GM23338 (cell line): Measurements from ENCODE around the gene SMOC2. TPM values are rescaled to one million over a fixed set of nuclear protein-coding genes. Genes with fewer than 3 reads are reported as not detected.

Source experiments
- ATAC-seq: fragments of 200-7000 bp; cut with Tn5 transposase; 3 replicates; pipeline ENCODE4 v1.9.1; 2020
- DNase-seq: peaks from one replicate; pipeline ENCODE4 v3.0.0-alpha.2; 2015; ENCODE audit warnings: low spot score
- H2AFZ ChIP-seq: fragments of 200-600 bp; sonication (generic); 2 replicates; pipeline ENCODE4 v1.8.0; 2016; ENCODE audit warnings: antibody characterized with exemption, mild to moderate bottlenecking, moderate library complexity
- H3F3A ChIP-seq: fragments of 200-600 bp; sonication (generic); replicated peaks from 2 replicates; pipeline ENCODE4 v1.8.0; 2017; ENCODE audit warnings: antibody characterized with exemption, mixed run types, low read depth
- H3K27ac ChIP-seq: fragments of 200-600 bp; sonication (generic); 2 replicates; pipeline ENCODE4 v1.6.1; 2016; ENCODE audit warnings: low read depth
- H3K27me3 ChIP-seq: fragments of 200-600 bp; sonication (generic); 2 replicates; pipeline ENCODE4 v1.8.0; 2016; ENCODE audit warnings: mild to moderate bottlenecking, mixed run types, moderate library complexity; ENCODE audit not compliant: insufficient read depth
- H3K36me3 ChIP-seq: fragments of 200-600 bp; sonication (generic); 2 replicates; pipeline ENCODE4 v1.8.0; 2016; ENCODE audit warnings: mild to moderate bottlenecking; ENCODE audit not compliant: insufficient read depth
- H3K4me1 ChIP-seq: fragments of 200-600 bp; sonication (generic); 2 replicates; pipeline ENCODE4 v1.8.0; 2016; ENCODE audit warnings: mild to moderate bottlenecking, moderate library complexity; ENCODE audit not compliant: insufficient read depth
- H3K4me2 ChIP-seq: fragments of 200-600 bp; sonication (generic); 2 replicates; pipeline ENCODE4 v1.7.1; 2017; ENCODE audit warnings: mixed run types
- H3K4me3 ChIP-seq: fragments of 200-600 bp; sonication (generic); 2 replicates; pipeline ENCODE4 v1.6.1; 2016; ENCODE audit warnings: mixed run types
- H3K79me2 ChIP-seq: fragments of 200-600 bp; sonication (generic); replicated peaks from 2 replicates; pipeline ENCODE4 v1.8.0; 2017; ENCODE audit warnings: mild to moderate bottlenecking; ENCODE audit not compliant: insufficient read depth
- H3K9me2 ChIP-seq: fragments of 200-600 bp; sonication (generic); 2 replicates; pipeline ENCODE4 v1.8.0; 2017; ENCODE audit not compliant: insufficient read depth
- H4K20me1 ChIP-seq: fragments of 200-600 bp; sonication (generic); replicated peaks from 2 replicates; pipeline ENCODE4 v1.8.0; 2017; ENCODE audit warnings: mild to moderate bottlenecking; ENCODE audit not compliant: insufficient read depth
- H3K27ac Mint-ChIP-seq: 2 replicates; pipeline ENCODE4 v1.8.0; 2020; ENCODE audit warnings: inconsistent platforms, mild to moderate bottlenecking, moderate library complexity, mixed read lengths
- H3K27me3 Mint-ChIP-seq: 3 replicates; pipeline ENCODE4 v1.8.0; 2022; ENCODE audit warnings: low read depth, mild to moderate bottlenecking, moderate library complexity, mixed read lengths, inconsistent platforms; ENCODE audit not compliant: insufficient read depth, poor library complexity
- H3K36me3 Mint-ChIP-seq: 3 replicates; pipeline ENCODE4 v1.8.0; 2021; ENCODE audit warnings: low read depth, mild to moderate bottlenecking, inconsistent platforms, moderate library complexity, mixed read lengths
- H3K4me1 Mint-ChIP-seq: 3 replicates; pipeline ENCODE4 v1.8.0; 2020; ENCODE audit warnings: mild to moderate bottlenecking, inconsistent platforms, mixed read lengths
- H3K4me3 Mint-ChIP-seq: 3 replicates; pipeline ENCODE4 v1.8.0; 2021; ENCODE audit warnings: moderate library complexity, mild to moderate bottlenecking, inconsistent platforms, mixed read lengths
- H3K9me3 Mint-ChIP-seq: 3 replicates; pipeline ENCODE4 v1.8.0; 2020; ENCODE audit warnings: moderate library complexity, mild to moderate bottlenecking, inconsistent platforms, mixed read lengths
- CREB1 ChIP-seq: fragments of 250-450 bp; sonication (Bioruptor Pico); IDR thresholded peaks from 2 replicates; pipeline ENCODE4 v1.5.0; 2020; ENCODE audit warnings: low read depth, mild to moderate bottlenecking, moderate library complexity
- CTCF ChIP-seq, 2 experiments: fragments of 200-600 bp in 1 of 2; sonication (generic) in 1 of 2; conservative IDR thresholded peaks; 2 replicates each; pipeline versions ENCODE4 v1.5.1 to v1.6.1; 2016 to 2017; ENCODE audit warnings: antibody characterized with exemption in 2 of 2, low read depth in 2 of 2, mild to moderate bottlenecking in 2 of 2, moderate library complexity in 1 of 2
- ETS1 ChIP-seq: IDR thresholded peaks from 2 replicates; pipeline ENCODE4 v1.6.1; 2016; ENCODE audit warnings: antibody characterized with exemption
- EZH2phosphoT487 ChIP-seq: fragments of 200-600 bp; sonication (generic); IDR thresholded peaks from one replicate; pipeline ENCODE4 v1.8.1; 2018; ENCODE audit warnings: antibody characterized with exemption; ENCODE audit not compliant: unreplicated experiment
- JUNB ChIP-seq: IDR thresholded peaks from one replicate; pipeline ENCODE4 v1.6.1; 2016; ENCODE audit warnings: antibody characterized with exemption; ENCODE audit not compliant: unreplicated experiment
- POLR2AphosphoS5 ChIP-seq: IDR thresholded peaks from 2 replicates; pipeline ENCODE4 v1.6.1; 2016; ENCODE audit warnings: antibody characterized with exemption, low read depth
- REST ChIP-seq: IDR thresholded peaks from one replicate; pipeline ENCODE4 v1.6.1; 2018; ENCODE audit warnings: antibody characterized with exemption; ENCODE audit not compliant: unreplicated experiment
- STAT1 ChIP-seq: IDR thresholded peaks from one replicate; pipeline ENCODE4 v1.6.1; 2016; ENCODE audit warnings: antibody characterized with exemption; ENCODE audit not compliant: unreplicated experiment
- ZNF114 ChIP-seq: fragments of 250-450 bp; sonication (Bioruptor Pico); IDR thresholded peaks from 2 replicates; pipeline ENCODE4 v1.5.0; 2020; ENCODE audit warnings: mild to moderate bottlenecking, moderate library complexity
- ZNF331 ChIP-seq: fragments of 250-450 bp; sonication (Bioruptor Pico); IDR thresholded peaks from 2 replicates; pipeline ENCODE4 v1.5.0; 2020; ENCODE audit warnings: low read depth, mild to moderate bottlenecking, moderate library complexity
- ZNF462 ChIP-seq: fragments of 250-450 bp; sonication (Bioruptor Pico); IDR thresholded peaks from 2 replicates; pipeline ENCODE4 v1.5.0; 2020; ENCODE audit warnings: mild to moderate bottlenecking, moderate library complexity
- polyA plus RNA-seq: library from polyadenylated mRNA; unstranded; fragments of >200 nt; fragmentation: Nextera tagmentation; extraction: Ambion mirVana; gene quantifications from 2 replicates; pipeline ENCODE4 v1.2.1, GENCODE V29; 2016
- total RNA-seq: library from RNA; depleted of rRNA; stranded (reverse); fragments of >200 nt; shearing (Covaris generic); gene quantifications from 2 replicates; pipeline ENCODE4 v1.2.3, GENCODE V29; 2014

The SMOC2 gene
- total and polyA plus RNA-seq, 2 experiments from 2014 or later, result 4.3 to 6.5 TPM

GRCh38 chr6:168513766-168514165, 72.8 kb downstream of the SMOC2 start:
- no peak for TF ChIP-seq POLR2AphosphoS5
- TF ChIP-seq ETS1, result no peak
- TF ChIP-seq CREB1, result no peak
- no peak for TF ChIP-seq ZNF331
- TF ChIP-seq EZH2phosphoT487, result no peak
- no peak for TF ChIP-seq ZNF114 (CRISPR knock-in tag)
- TF ChIP-seq JUNB, result no peak
- TF ChIP-seq ZNF462 (CRISPR knock-in tag), result no peak
- TF ChIP-seq REST, result no peak
- TF ChIP-seq CTCF (conservative IDR thresholded peaks at IDR 0.05; ENCODE audit: low read depth in 2 of 2), result no peak
- TF ChIP-seq STAT1, result no peak
- Histone ChIP-seq H3K27ac (no peak overlapping the region), H3K4me2 (no peak overlapping the region), H3K79me2 (no peaks in the 10 kb centered on the region), H4K20me1 (no peaks in the 10 kb centered on the region; the same call in 1 of the 2 replicates), H3K36me3 (no peaks in the 10 kb centered on the region), H3K4me1 (peaks cover 4% of the 10 kb centered on the region), H3K27me3 (no peaks in the 10 kb centered on the region), H3K4me3 (no peak overlapping the region), H3F3A (peaks cover 6% of the 10 kb centered on the region; the same call in 1 of the 2 replicates), H2AFZ (no peak overlapping the region), H3K9me2 (no peaks in the 10 kb centered on the region)
- Mint-ChIP-seq H3K27ac (no peak overlapping the region), H3K36me3 (no peaks in the 10 kb centered on the region), H3K9me3 (no peaks in the 10 kb centered on the region), H3K27me3 (no peaks in the 10 kb centered on the region), H3K4me3 (no peak overlapping the region), H3K4me1 (peaks cover 3% of the 10 kb centered on the region; the same call in 1 of the 3 replicates)
- DNase-seq, result no peak
- ATAC-seq, result no peak
